Stimulated activated CD4-positive, alpha-beta T cell treated with anti-CD3 and anti-CD28 coated beads, Interleukin-15, amount 100 ng/mL, for 48 hours (primary cell): Measurements from ENCODE around the gene NDUFS3.
"Not testable (repeated sequence)": the region's sequence is repeated elsewhere in the genome, so short reads cannot be mapped to it uniquely, and the experiment has no call there.

ENCODE experiments used
- DNase-seq, 2 donors: peaks; one replicate each; pipeline ENCODE4 v3.0.0-alpha.2; 2020; ENCODE audit warnings: low read depth in 2 of 2

NDUFS3 gene

GRCh38 chr11:47578524-47579494, at the start of gene NDUFS3, which contains the start of gene KBTBD4:
TSS of gene NDUFS3 (plus strand) at chr11:47579074. CDS start at chr11:47579092, 18 bp downstream.
TSS of gene KBTBD4 (minus strand) at chr11:47578970. CDS start at chr11:47578951, 19 bp downstream.
- DNase-seq: peak; percentile 74 to 79

DNA sequence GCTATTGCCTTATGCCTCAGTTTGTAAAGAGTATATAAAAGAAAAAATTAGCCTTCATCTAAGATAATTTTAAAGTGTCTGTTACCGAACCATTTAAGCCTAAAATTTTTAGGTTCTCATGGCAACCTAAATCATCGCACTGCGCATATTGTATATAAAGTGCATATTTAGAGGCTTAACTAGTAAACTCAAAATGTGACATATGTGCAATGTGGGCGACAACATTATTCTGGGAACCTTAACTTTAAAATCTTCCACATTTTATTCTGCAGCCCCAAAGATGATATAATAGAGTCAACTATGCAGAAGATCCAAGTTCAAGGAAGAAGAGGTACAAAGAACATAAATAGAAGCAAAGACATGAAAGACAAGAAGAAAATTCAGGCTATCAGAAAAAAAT, 48.9 kb upstream of the NDUFS3 start:
- DNase-seq: no peak

GRCh38 chr11:47530721-47531120, 48.2 kb upstream of the NDUFS3 start:
- DNase-seq: not testable (repeated sequence)

DNA sequence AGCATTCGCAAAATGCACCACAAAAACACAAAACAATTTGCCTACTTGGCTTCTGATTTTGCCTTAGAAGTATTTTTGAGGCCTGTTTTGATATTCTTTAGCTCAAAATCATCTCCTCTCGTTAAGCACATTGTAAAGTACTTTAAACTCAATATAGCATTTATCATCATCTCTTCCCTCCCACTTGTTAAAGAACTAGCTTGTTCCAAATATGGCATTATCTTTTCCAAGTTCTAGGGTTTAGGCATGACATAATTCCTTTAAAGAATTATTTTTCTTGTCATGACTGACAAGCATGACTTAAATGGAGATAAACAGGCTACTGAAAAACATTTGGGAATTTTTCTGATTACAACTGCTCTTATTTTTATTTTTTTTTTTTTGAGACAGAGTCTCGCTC, 47.2 kb upstream of the NDUFS3 start:
- DNase-seq: no peak

DNA sequence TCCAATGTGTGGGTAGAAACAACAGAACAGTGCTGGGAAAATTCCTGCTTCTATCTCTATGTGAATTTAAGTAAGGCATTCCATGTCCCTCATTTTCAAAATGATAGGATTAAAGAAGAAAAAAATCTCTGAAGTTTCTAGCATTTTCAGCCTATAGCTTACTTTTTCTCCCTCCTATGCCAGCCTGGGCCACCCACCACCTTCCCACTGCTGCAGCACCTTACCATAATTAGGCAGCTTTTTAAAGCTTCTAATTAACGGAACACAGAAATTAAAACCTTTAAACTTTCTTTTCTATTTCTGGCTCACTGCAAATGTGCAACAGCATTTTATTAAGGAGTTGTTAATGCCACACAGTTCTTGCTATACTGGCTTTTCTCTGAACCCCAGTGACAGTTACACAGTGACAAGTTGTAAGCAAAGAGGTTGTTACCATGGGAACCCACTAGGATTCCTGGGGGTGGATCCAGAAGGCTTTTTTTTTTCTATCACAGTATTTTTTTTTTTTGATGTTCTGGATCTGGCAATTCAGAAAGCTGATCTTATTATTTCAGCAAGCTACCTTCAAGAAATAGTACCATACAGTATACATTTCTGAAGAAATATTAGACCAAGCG, 46.2 kb upstream of the NDUFS3 start:
- DNase-seq: no peak

- DNase-seq: no peak
These were observed 45.2 kb upstream of the NDUFS3 start for GRCh38 chr11:47533690-47534151.

GRCh38 chr11:47534704-47535251, 44.1 kb upstream of the NDUFS3 start:
- DNase-seq: no peak

GRCh38 chr11:47536915-47537314, 42.0 kb upstream of the NDUFS3 start:
- no peak for DNase-seq

DNA sequence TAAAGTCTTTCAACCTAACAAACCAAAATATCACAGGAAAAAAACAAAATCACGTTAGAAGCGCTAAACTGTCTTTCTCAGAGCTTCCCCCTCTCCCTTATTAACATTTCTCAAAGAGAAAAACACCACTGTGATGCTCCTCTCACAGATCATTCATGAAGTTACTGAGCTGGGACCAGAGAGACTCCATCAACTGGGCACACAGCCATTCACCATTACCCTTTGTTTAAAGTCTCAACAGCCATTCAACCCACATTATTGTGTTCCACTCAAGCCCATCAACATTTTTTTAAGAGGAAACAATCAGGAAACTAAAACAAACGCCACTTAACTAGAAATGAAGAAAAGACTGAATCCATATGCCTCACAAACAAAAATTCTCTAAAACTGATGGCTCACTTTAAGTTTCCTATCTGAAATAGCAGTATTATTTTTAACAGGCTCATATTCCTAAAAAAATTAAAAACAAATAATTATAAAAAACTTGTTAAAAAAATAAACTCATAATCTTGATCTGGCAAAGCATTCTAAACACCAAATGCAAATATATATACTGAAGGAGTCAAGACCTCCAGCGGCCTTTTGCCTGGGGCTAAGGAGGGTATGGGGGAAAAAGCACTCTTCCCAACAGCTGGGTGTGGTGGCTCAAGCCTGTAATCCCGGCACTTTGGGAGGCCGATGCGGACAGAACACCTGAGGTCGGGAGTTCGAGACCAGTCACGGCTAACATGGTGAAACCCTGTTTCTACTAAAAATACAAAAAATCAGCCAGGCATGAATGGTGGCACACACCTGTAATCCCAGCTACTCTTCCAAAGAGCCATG, 39.9 kb upstream of the NDUFS3 start:
- DNase-seq: no peak

- DNase-seq: no peak
These were observed 39.2 kb upstream of the NDUFS3 start for GRCh38 chr11:47539681-47540039.

DNA sequence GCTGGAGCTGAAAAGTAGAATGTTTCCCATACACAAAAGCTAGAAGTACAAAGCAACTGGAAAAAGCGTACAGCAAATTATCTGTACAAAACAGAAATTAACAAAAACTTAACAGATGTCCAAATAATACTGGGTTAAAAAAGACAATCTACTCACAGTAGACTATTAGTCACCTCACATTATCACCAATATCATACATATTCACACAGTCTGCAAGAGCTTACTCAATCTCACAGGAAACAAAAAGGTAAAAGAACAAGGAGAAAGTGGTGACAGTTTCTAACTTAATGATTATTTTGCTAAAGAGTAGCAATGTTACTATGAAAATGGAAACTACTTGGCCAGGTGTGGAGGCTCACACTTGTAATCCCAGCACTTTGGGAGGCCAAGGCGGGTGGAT, 37.8 kb upstream of the NDUFS3 start:
- DNase-seq: no peak

DNA sequence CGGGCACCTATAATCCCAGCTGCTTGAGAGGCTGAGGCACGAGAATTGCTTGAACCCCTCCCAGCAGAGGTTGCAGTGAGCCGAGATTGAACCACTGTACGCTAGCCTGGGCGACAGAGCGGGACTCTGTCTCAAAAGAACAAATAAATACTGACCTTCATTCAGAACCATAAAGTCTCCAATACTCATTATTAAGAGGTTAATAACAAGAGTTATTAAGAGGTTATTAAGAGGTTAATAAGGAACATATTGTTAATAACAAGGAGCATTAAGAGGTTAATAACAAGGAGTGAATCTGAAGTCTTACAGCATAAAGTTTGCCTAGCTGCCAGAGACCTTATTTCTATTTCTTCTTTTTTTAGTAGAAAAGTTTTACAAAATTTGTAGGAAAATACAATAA, 33.6 kb upstream of the NDUFS3 start:
- no peak for DNase-seq

DNA sequence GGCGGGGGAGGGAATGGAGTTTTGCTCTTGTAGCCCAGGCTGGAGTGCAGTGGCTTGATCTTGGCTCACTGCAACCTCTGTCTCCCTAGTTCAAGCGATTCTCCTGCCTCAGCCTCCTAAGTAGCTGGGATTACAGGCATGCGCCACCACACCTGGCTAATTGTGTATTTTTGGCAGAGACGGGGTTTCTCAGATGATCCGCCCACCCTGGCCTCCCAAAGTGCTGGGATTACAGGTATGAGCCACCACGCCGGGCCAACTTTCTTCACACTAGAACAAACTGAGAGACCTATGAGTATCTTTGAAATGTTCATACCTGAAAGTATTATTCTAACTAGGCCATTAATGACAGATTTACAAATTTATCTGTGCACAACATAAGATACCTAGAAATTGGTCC, 32.6 kb upstream of the NDUFS3 start:
- DNase-seq: not testable (repeated sequence)

DNA sequence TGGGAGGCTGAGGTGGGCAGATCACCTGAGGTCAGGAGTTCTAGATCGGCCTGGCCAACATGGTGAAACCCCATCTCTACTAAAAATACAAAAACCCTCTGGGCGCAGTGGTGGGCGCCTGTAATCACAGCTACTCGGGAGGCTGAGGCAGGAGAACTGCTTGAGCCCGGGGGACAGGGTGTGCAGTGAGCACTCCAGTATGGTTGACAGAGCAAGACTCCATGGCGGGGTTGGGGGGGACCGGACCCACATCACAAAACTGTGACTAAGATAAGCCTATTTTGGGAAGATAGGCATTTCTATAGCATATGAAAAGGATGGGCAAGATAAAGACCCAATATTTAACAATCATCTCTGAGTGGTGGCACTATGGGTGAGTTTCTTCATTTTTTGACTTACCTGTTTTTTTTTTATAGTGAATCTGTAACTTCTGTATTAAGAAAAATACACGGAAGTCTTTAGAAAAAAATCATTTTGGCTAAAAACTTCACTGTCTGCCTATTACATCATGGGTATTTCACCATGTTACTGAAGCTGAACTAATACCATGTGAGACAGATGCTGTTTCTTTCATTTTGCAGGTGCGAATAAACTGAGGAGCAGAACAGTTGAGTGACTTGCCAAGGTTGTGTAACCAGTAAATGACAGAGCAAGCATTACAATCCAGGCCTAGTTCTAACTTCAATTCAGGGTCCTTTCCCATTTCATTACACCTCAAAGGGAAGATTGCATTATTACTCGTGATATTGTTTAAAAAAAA, 28.4 kb upstream of the NDUFS3 start:
- DNase-seq: no peak

GRCh38 chr11:47551086-47551485, 27.8 kb upstream of the NDUFS3 start:
- DNase-seq: no peak

- DNase-seq: no peak
These were observed 26.8 kb upstream of the NDUFS3 start for GRCh38 chr11:47552056-47552565.

DNA sequence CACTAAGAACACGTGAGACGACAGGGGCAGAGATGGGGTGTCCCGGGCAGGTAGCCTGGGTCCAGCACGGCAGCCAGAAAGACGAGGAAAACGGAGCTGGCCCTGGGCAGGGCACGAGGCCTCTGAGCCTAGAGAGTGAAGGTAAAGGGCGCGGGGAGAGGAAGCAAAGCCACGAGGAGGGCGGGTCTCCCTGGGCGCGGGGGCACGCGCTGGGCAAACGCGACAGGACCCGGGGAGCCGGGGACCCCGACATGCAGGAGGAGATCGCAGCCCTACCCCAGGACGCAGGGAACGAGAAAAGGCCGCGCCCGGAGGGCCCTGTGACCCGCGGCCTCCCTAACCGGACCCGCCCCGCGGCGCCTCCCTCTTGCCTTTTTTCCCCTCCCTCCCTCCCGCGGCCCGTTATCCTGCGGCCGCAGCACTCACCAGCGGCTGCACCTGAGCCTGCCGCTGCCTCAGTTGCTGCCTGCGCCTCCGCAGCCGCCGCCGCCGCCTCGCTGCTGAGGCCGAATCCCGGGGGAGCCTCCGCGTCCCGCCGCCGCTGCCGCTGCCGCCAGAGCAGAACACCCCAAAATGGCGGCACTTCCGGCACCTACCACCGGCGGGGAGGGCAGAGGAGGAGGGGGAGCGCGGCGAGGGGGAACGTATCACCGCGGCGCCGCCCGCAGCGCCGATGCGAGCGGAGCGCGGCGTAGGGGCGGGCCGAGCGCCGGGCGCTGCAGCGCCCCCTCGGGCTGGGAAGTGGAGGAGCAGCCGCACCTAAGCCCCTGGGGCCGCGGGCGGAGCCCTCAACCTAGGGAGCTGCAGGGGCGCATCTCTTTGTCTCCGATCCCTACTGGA, 26.1 kb upstream of the NDUFS3 start, which contains the start of gene CELF1:
Gene CELF1 (minus strand): TSS at position 567 of the 840 bp plus-strand sequence. CDS start 53,609 bp downstream, outside the sequence.
- peak; percentile 87 to 92 for DNase-seq

DNA sequence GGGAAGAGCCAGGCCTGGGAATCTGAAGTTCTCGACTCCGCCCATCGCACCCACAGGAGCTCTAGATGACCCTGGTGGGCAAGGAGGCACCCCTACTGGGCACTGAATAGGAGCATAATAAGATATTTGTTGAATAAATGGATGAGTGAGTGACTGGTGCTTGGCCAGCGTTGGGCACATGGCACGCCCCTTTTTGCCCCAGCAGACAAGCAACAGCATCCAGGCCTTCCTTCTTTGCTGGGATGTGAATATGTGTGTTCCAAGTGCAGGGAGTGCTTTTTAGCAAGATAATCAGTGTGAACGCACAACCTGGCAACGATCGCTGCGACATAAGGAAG, 25.5 kb upstream of the NDUFS3 start:
- DNase-seq: no peak

GRCh38 chr11:47557004-47557403, 21.9 kb upstream of the NDUFS3 start:
- DNase-seq: not testable (repeated sequence)

GRCh38 chr11:47558695-47559094, 20.2 kb upstream of the NDUFS3 start:
- DNase-seq: no peak
